C4-2B (cell line): ENCODE results near the gene LRMDA.

Experiments
- H3K27ac ChIP-seq: fragments of 450-650 bp; 2 replicates; pipeline ENCODE4 v1.5.1; 2017
- ZFX ChIP-seq: fragments of 450-650 bp; IDR thresholded peaks from 2 replicates; pipeline ENCODE4 v1.6.1; 2017
- TF ChIP-seq, protein P1 (sequence below): fragments of 450-650 bp; conservative IDR thresholded peaks from 2 replicates; pipeline ENCODE4 v1.5.1; 2017; ENCODE audit warnings: mild to moderate bottlenecking

Gene LRMDA

DNA sequence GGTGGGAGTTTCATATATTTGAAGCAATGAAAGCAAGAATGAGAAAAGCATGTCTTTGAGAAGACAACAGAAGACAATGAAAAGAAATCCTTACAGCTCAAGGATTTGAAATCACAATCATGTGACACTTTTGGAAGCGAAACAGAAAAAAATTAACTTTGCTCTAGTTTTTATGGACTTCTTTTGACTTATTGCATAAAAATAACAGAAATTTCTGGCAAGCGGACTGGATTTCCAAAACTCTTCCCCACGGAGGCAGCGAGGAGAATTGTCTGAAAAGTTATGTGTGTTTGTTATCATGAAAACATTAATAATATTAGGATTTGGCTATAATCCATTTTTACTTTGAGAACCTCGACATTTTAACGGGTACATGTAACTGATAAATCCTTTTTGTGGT, 223.3 kb downstream of the LRMDA start:
- H3K27ac ChIP-seq: no peak overlapping the region
- no peak for TF ChIP-seq ZFX
- TF ChIP-seq, protein P1, sequence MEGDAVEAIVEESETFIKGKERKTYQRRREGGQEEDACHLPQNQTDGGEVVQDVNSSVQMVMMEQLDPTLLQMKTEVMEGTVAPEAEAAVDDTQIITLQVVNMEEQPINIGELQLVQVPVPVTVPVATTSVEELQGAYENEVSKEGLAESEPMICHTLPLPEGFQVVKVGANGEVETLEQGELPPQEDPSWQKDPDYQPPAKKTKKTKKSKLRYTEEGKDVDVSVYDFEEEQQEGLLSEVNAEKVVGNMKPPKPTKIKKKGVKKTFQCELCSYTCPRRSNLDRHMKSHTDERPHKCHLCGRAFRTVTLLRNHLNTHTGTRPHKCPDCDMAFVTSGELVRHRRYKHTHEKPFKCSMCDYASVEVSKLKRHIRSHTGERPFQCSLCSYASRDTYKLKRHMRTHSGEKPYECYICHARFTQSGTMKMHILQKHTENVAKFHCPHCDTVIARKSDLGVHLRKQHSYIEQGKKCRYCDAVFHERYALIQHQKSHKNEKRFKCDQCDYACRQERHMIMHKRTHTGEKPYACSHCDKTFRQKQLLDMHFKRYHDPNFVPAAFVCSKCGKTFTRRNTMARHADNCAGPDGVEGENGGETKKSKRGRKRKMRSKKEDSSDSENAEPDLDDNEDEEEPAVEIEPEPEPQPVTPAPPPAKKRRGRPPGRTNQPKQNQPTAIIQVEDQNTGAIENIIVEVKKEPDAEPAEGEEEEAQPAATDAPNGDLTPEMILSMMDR: no peak

DNA sequence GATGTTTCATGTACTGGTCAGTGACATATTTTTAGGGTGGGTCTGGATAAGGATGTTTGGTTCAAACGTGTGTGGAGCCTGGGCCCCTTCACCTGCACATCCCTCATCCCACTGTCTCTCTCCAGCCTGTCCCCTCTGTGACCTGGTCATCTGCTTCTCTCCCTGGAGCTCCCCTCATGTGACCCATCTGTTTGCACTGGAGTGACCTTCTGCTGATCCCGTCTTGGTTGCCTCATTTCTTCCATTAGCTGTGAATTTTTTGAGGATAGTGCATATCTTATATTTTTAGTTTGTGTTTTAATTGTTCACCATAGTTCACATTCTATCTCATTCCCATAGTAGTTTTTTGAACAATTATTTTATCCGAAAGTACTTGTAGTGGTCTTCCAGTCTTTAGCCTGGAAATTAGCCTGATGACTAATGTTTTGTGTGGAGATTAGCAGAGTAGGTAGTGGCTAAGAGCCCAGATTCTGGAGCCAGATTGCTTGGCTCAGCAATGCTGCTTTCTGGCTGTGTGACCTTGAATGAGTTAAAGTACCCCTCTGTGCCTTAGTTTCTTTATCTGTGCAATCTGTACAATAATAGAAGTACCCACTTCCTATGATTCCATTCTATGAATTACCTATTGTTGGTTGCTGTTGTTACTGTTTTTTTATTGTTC, 224.5 kb downstream of the LRMDA start:
- H3K27ac ChIP-seq: no peak overlapping the region
- TF ChIP-seq ZFX: no peak
- TF ChIP-seq, protein P1: no peak

- TF ChIP-seq ZFX: no peak
- TF ChIP-seq, protein P1: no peak
- no peak overlapping the region for H3K27ac ChIP-seq
These were observed 225.9 kb downstream of the LRMDA start for GRCh38 chr10:75657351-75657750.

DNA sequence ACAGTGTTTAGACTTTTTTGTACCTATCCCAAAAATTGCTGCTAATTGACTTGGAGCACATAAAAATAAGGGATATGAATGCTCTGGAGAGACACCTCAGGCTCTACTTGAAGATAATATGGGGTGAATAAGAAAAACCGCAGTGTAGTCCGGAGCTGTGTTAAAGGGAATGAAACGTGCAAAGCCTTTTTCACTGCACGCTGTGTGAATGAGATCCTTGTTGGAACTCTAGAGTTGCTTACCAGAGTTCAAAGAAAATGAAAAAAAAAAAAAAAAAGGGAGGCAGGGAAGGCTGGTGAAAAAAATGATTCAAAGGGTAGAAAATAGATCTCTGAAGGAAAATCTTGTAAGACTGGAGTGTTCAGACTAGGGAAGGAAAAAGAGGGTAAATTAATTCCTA, 226.6 kb downstream of the LRMDA start:
- TF ChIP-seq, protein P1: no peak
- no peak for TF ChIP-seq ZFX
- H3K27ac ChIP-seq: no peak overlapping the region

- no peak overlapping the region for H3K27ac ChIP-seq
- TF ChIP-seq, protein P1: no peak
- no peak for TF ChIP-seq ZFX
These were observed 227.1 kb downstream of the LRMDA start for GRCh38 chr10:75658496-75658895.

GRCh38 chr10:75658915-75659314, 227.5 kb downstream of the LRMDA start:
- TF ChIP-seq ZFX: no peak
- TF ChIP-seq, protein P1: no peak
- H3K27ac ChIP-seq: no peak overlapping the region

- no peak overlapping the region for H3K27ac ChIP-seq
- TF ChIP-seq ZFX: no peak
- TF ChIP-seq, protein P1: no peak
These were observed 229.4 kb downstream of the LRMDA start for GRCh38 chr10:75660823-75661222.
